COLO668 (cell line): ENCODE measurements around the gene MED13L.

Experiments
- DNase-seq: peaks from one replicate; lab custom pipeline; 2025; ENCODE audit not compliant: unreplicated experiment; lab: John Stamatoyannopoulos, UW

MED13L gene

GRCh38 chr12:116159593-116160200 is 117.8 kb downstream of the MED13L start:
- DNase-seq: no peak

DNA sequence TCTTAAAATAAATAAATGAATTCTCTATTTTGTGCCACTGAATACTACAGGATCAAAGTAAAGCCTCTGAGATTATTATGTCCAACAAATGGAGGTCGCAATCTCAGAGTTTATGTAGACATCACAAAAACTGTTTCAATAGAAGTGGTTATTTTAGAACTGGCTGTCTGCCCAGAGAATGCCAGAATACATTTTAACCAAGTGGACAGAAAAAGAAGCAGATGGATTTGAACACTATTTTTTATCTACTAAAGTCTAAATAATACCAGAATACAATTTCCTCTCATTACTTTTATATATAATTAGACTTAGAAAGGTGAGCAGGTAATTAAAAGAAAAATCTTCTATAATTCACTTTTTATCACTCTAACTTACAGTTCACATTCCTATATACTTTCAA is 118.3 kb downstream of the MED13L start:
- no peak for DNase-seq

DNA sequence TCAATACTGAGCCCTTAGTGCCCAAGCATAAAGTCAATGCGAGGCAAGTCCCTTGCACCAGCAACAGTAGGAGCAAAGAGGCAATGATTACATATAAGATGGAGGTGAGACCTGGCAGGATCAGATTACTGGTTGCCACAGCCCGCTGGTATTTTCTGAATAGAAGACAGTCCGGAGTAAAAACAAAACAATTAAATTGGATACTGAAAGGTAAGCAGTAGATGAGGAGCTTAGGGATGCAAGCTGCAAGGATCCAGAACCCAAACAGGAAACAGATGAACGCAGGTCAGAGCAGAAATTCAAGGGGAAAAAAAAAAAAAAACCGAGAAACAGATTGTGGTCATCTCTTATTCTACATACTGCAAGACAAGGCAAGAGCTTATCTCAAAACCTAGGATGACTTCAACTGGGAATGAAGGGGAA is 119.6 kb downstream of the MED13L start:
- DNase-seq: peak; percentile 43

DNA sequence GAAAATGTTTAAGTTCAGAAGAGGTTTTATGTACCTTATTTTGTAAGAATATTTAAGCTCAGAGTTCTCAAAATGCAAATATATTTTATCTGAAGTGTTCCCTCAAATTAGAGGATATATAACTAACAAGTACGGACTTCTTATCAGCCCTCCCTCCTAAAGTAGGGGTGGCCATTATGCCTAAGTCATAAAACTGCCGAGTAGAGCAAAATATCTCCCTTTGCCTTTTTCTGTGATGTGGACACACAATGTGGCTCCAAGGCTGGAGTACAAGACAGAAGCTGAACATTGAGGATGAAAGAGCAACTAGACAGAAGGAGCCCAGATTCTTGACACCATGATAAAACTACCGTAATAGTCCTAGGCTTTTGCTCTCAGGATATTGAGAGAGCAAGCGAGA is 120.9 kb downstream of the MED13L start:
- no peak for DNase-seq

DNA sequence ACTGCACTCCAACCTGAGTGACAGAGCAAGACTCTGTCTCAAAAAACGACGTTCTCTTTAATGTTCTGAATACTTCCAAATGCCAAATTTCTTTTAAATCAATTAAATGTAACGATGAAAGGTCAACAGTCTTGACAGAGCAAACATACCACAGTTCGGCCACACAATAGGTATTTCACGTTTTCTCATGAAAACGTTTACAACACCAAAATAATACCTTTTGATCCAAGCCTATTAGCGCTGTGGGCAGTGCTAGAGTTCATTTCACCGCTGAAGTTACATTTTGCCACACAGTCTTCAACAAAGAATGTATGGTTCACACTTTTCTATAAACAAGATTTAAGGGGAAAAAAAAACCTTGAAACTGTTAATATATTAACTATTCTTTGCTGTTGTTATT is 122.1 kb downstream of the MED13L start:
- no peak for DNase-seq

DNA sequence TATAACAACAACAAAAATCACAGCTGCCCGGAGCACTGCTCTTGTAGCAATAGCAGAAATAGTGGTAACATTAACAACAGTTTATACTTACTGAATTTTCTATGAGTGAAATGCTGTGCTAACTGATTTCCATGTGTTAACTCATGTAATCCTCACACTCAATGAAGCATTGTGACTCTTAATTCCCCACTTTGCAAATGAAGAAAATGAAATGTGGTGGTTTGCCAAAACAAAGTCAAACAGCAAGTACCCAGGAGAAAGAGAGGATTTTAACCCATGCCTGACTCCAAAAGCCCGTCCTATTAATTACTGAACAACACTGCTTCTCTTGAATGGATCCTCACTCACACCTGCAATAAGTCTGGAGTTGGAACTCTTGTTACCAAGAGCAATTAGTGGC is 123.5 kb downstream of the MED13L start:
- DNase-seq: no peak

GRCh38 chr12:116153113-116153512 is 124.4 kb downstream of the MED13L start:
- DNase-seq: no peak

- DNase-seq: no peak
Observed at GRCh38 chr12:116152268-116152667, 125.2 kb downstream of the MED13L start.

DNA sequence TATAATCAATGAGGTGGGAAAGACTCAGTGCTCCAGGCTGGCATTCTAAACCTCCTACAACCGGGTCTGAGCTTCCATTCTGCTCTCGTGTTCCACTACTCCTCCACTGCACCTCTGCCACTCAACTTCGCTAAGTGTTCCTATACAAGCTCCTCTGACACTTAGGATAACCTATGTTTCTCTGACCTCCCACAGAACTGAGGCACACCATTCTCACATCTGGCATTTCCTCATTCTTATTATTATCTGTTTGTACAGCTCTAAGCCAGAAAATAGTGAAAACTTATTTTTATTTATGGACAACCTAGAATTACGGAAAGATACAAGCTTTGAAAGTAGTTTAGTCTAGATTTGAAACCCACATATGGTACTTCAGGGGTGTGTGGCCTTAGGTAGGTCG is 127.0 kb downstream of the MED13L start:
- DNase-seq: no peak

GRCh38 chr12:116150001-116150400 is 127.5 kb downstream of the MED13L start:
- no peak for DNase-seq

GRCh38 chr12:116148844-116149243 is 128.6 kb downstream of the MED13L start:
- no peak for DNase-seq

GRCh38 chr12:116146386-116146785 is 131.1 kb downstream of the MED13L start:
- no peak for DNase-seq

DNA sequence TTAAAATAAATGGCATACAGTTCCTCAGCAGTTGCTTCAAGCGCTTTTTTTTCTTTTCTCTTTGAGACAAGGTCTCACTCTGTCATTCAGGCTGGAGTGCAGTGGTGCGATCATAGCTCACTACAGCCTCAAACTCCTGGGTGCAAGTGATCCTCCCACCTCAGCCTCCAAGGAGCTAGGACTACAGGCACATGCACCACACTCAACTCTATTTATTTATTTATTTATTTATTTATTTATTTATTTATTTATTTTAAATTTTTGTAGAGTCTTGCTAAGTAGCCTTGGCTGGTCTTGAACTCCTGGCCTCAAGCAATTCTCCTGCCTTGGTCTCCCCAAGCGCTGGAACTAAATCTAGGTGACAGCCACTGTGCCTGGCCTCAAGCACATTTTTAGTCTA is 132.0 kb downstream of the MED13L start:
- no peak for DNase-seq

DNA sequence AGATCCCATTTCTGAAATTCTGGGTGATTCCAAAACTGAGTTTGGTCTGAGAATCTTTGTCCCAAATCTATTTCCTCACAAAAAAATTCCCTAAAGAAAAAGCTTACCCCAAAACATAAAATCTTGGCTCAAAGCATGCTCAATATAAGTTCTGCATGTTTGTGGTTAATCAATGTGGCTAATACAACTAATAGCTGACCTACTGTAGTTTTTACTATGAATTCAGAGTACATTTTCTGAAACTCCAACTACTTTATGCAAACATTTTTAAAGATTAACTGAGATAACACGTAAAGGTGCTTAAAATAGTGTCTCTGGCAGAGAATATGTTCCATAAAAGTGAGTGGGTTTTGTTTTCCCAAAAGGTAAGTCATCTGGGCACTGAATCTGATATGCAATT is 133.1 kb downstream of the MED13L start:
- DNase-seq: no peak

- no peak for DNase-seq
Observed at GRCh38 chr12:116143909-116144308, 133.6 kb downstream of the MED13L start.

- no peak for DNase-seq
Observed at GRCh38 chr12:116142936-116143898, 134.3 kb downstream of the MED13L start.

- DNase-seq: no peak
Observed at GRCh38 chr12:116141833-116142162, 135.7 kb downstream of the MED13L start.

DNA sequence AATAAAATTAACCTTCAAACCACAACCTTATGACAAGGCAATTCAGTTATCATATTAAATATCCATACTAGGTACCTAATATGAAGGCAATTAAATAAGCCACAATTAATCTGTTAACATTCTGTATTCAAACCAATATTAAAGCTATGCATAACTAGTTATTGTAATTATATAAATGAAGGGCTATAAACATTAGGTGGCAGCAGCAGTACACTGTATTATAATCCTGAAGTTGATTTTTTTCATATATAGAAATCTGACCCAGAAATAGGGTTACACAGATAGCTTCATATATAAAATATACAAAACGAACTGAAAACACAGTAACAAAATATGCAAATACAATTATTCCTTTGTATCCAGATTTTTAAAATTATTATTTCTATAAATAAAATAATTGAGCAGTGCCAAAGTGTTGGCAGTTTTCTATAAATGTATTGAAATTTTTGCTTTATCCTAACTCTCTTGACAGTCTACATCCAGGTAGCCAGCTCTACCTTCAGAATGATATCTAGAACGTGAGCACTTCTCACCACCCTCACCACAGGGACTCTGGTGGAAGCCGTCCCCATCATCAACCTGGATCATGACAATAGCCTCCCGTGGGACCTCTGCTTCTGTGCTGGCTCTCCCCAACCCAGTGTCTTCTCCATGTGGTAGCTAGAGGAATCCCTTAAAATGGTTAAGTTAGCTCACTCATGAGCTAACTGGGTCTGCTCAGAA is 136.2 kb downstream of the MED13L start:
- DNase-seq: no peak

DNA sequence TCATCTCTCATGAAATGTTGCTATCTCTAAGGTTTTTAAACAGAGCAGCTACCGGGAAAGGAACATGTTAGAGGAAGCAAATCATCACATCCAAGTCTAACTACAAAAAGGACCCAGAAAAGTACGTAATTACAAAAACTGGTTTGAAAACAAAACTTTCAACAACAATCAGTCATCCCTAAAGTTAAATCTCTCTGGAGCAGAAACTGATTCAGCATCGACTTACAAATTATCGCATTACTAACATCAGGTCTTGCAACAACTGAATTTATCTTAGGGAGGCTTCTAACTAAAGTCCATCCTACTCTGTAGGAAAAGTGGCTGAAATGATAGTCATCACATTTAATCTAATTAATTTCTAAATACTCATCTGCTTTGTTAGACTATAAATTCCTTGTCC is 137.0 kb downstream of the MED13L start:
- no peak for DNase-seq

GRCh38 chr12:116138781-116139180 is 138.7 kb downstream of the MED13L start:
- no peak for DNase-seq

- no peak for DNase-seq
Observed at GRCh38 chr12:116138364-116138763, 139.1 kb downstream of the MED13L start.

GRCh38 chr12:116137318-116137717 is 140.2 kb downstream of the MED13L start:
- no peak for DNase-seq
